Osteoblast (primary cell): ENCODE data around the gene USP10. TPM values are rescaled to one million over a fixed set of nuclear protein-coding genes. Genes with fewer than 3 reads are reported as not detected.
A peak's percentile ranks its signal among the peaks of the same experiment; 100 is the strongest.

Experiments used
- DNase-seq: peaks from one replicate; pipeline ENCODE4 v3.0.0; 2011; ENCODE audit warnings: low spot score, mixed read lengths; ENCODE audit not compliant: insufficient read length; ENCODE audit errors: missing footprints
- H2AFZ ChIP-seq: 2 replicates; pipeline ENCODE4 v1.6.0; 2011; ENCODE audit warnings: mild to moderate bottlenecking, low read length
- H3K27ac ChIP-seq: 2 replicates; pipeline ENCODE4 v1.5.1; 2011; ENCODE audit warnings: mild to moderate bottlenecking, low read depth, low read length, moderate library complexity
- H3K27me3 ChIP-seq: 2 replicates; pipeline ENCODE4 v1.6.0; 2012; ENCODE audit warnings: mild to moderate bottlenecking, control low read depth, inconsistent platforms, low read length, moderate library complexity; ENCODE audit not compliant: insufficient read depth
- H3K36me3 ChIP-seq: 2 replicates; pipeline ENCODE4 v1.5.1; 2011; ENCODE audit warnings: mild to moderate bottlenecking, low read length, control low read depth, moderate library complexity; ENCODE audit not compliant: insufficient read depth
- H3K4me1 ChIP-seq: 2 replicates; pipeline ENCODE4 v1.5.1; 2011; ENCODE audit warnings: mild to moderate bottlenecking, low read length, control low read depth, moderate library complexity; ENCODE audit not compliant: insufficient read depth
- H3K4me2 ChIP-seq: 2 replicates; pipeline ENCODE4 v1.6.0; 2011; ENCODE audit warnings: mild to moderate bottlenecking, low read length; ENCODE audit not compliant: insufficient read depth
- H3K4me3 ChIP-seq: fragments of 200-600 bp; sonication (generic); 3 replicates; pipeline ENCODE4 v1.5.1; 2012; ENCODE audit warnings: mild to moderate bottlenecking, low read length, inconsistent platforms; ENCODE audit not compliant: insufficient read depth
- H3K79me2 ChIP-seq: 2 replicates; pipeline ENCODE4 v1.6.0; 2012; ENCODE audit warnings: mild to moderate bottlenecking, low read length, control low read depth, inconsistent platforms; ENCODE audit not compliant: insufficient read depth
- H3K9me3 ChIP-seq: 2 replicates; pipeline ENCODE4 v1.5.1; 2011; ENCODE audit warnings: low read depth, low read length, control low read depth
- H4K20me1 ChIP-seq: 2 replicates; pipeline ENCODE4 v1.6.0; 2012; ENCODE audit warnings: mild to moderate bottlenecking, low read length, control low read depth; ENCODE audit not compliant: insufficient read depth
- total RNA-seq: library from RNA; depleted of rRNA; stranded (reverse); fragments of >200 nt; gene quantifications from 2 replicates; pipeline ENCODE4 v1.2.3, GENCODE V29; 2012
- TF ChIP-seq, protein P1 (sequence below): IDR thresholded peaks from 2 replicates; pipeline ENCODE4 v1.5.1; 2011; ENCODE audit warnings: mild to moderate bottlenecking, low read depth, low read length, moderate library complexity; ENCODE audit errors: extremely low read depth

USP10 gene
- total RNA-seq, 1 donor: 43.1 TPM

DNA sequence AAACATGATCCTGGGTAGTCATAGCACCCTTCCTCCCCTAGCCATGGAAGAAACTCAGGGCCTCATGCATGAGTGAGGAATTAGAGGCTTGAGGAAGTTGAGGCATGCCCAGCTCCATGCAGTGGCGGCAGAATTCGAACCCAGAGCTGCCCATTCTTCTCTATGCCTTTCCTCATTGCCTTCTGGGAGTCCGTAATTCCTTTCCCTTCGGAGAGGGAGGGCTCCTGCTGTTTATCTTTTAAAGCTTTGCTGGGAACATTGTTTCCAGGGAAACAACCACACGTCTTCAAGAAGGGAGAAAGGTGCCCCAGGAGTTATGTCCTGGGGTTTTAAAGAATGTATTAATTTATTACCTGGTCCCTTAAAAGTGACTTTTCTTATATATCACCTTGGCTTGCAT is 128.5 kb downstream of the USP10 start:
- Histone ChIP-seq H4K20me1 (no peaks in the 10 kb centered on the region), H3K4me2 (no peak overlapping the region), H2AFZ (no peak overlapping the region), H3K27ac (peak overlapping the region; percentile 85), H3K9me3 (no peaks in the 10 kb centered on the region), H3K4me1 (peaks cover 48% of the 10 kb centered on the region), H3K79me2 (no peaks in the 10 kb centered on the region), H3K4me3 (no peak overlapping the region), H3K36me3 (no peaks in the 10 kb centered on the region), H3K27me3 (no peaks in the 10 kb centered on the region)
- TF ChIP-seq, protein P1, sequence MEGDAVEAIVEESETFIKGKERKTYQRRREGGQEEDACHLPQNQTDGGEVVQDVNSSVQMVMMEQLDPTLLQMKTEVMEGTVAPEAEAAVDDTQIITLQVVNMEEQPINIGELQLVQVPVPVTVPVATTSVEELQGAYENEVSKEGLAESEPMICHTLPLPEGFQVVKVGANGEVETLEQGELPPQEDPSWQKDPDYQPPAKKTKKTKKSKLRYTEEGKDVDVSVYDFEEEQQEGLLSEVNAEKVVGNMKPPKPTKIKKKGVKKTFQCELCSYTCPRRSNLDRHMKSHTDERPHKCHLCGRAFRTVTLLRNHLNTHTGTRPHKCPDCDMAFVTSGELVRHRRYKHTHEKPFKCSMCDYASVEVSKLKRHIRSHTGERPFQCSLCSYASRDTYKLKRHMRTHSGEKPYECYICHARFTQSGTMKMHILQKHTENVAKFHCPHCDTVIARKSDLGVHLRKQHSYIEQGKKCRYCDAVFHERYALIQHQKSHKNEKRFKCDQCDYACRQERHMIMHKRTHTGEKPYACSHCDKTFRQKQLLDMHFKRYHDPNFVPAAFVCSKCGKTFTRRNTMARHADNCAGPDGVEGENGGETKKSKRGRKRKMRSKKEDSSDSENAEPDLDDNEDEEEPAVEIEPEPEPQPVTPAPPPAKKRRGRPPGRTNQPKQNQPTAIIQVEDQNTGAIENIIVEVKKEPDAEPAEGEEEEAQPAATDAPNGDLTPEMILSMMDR: no peak
- peak; percentile 30 for DNase-seq

Other genes with a start within 250 kb of the USP10 start
- 24.2 and 27.7 TPM in 2 replicates for gene MEAK7, start 195.3 kb upstream of the USP10 start, total RNA-seq
- 145 and 170 TPM in 2 replicates for gene COTL1, start 81.9 kb upstream of the USP10 start, total RNA-seq
- gene KLHL36, start 51.5 kb upstream of the USP10 start, total RNA-seq: 67.5 and 69.1 TPM in 2 replicates
- 40.2 and 122 TPM in 2 replicates for gene CRISPLD2, start 120.0 kb downstream of the USP10 start, total RNA-seq